HG02840 (cell line): ENCODE results near the gene SHD.
"Not testable (repeated sequence)": the region's sequence is repeated elsewhere in the genome, so short reads cannot be mapped to it uniquely, and the experiment has no call there.

Source experiments
- ATAC-seq: cut with Tn5 transposase; IDR thresholded peaks from one replicate; pipeline ENCODE4 v1.9.1; 2021; ENCODE audit warnings: mild to moderate bottlenecking, moderate library complexity, moderate number of reproducible peaks; ENCODE audit not compliant: unreplicated experiment, low FRiP score

The SHD gene

DNA sequence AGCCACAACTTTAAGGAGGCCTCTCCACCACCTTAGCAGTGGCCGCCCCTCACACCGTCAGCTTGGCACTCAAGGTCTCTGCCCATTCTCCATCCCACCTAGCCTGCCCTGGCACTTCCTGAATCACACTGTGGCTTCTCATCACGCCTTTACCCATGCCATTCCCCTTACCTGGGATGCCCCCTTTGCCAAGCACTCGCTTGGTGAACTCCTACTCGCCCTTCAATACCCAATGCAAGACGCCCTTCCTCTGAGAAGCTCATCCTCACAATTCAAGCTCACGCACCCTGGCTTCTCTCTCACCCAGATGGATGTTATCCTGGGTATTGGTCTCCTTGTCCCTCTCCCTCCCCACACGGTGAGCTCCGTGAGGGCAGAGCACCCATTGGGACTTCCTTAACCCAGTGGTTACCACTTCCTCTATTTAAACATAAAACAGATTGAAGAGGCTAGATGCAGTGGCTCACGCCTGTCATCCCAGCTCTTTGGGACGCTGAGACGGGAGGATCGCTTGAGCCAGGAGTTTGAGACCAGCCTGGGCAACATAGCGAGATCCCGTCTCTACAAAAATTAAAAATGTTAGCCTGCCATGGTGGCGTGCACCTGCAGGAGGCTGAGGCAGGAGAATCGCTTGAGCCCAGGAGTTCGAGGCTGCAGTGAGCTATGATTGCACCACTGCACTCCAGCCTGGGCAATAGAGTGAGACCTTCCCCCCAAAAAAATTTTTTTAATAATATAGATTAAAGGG is 12.6 kb upstream of the SHD start:
- ATAC-seq, result no peak

- no peak for ATAC-seq
Observed at GRCh38 chr19:4267101-4267900, 11.8 kb upstream of the SHD start.

DNA sequence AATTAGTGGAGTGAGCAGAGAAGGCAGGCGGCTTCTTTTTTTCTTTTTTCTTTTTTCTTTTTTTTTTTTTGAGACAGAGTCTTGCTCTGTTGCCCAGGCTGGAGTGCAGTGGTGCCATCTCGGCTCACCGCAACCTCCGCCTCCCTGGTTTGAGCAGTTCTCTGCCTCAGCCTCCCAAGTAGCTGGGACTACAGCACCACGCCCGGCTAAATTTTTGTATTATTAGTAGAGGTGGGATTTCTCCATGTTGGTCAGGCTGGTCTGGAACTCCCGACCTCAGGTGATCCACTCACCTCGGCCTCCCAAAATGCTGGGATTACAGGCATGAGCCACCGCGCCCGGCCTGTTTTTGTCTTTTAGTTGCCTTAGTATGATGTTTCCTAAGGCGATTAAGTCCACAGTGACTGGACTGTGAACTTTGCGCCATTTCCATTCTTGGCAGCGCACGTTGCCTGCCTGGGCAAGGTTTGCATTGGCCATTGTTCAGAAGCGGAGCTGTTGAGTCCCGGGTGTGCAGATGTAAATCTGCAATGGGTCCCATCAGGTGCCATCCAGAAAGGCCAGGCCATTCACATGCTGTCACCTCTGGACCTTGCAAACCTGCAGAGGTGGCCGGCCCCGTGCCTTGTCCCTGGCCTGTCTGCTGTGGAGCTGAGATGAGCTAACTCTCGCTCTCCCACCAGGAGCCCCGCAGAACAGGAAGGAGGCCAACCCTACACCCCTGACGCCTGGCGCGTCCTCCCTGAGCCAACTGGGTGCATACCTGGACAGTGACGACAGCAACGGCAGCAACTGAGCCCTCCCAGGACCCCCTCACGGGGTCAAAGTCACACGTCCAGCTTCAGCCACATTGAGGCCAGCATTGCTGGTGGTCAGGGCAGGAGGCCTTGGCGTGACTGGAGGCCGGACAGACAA is 10.9 kb upstream of the SHD start:
- ATAC-seq, result no peak

DNA sequence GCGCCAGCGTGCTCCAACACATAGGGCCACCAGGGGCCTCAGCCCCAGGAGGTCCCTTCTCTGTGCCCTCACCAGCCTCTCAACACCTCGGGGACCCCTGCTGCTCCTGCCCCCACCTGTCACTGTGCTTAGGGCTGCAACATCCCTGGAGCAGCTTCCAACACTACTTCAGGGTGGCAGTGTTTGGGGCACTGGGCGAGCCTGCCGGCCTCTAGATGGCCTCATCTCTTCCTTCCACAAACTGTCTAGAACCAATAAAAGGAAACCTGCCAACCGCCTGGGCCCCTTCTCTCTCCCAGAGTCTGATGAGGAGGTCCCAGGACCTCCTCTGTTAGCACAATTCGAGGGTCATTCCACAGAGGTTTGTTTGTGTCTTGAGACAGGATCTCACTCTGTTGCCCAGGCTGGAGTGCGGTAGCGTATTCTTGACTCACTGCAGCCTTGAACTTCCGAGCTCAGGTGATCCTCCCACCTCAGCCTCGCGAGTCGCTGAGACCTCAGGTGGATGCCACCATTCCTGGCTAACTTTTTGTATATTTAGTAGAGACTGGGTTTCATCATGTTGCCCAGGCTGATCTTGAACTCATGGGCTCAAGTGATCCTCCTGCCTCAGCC is 10.1 kb upstream of the SHD start:
- ATAC-seq, result no peak

DNA sequence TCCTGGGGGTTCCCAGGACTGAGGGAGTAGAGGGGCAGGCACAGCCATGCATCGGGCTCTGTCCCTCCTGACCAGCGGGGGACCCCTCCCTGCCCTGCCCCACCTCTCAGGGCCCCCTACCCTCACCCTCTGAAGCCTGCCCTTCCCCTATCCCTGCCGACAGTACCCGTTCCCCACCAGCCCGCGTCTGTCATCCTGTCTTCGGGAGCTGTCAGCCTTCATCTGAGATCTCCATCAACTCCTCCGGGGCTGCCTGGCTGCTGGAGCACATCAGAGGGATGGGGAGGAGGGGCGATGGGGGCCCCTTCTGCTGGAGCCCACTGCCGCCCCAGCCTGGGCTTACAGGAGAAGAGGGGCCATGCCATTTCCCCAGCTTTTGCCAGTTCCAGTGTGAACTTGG is 6.2 kb upstream of the SHD start:
- no peak for ATAC-seq

GRCh38 chr19:4274321-4274686 is 4.8 kb upstream of the SHD start:
- not testable (repeated sequence) for ATAC-seq

GRCh38 chr19:4277191-4277696 is 1.8 kb upstream of the SHD start:
- ATAC-seq, result no peak

DNA sequence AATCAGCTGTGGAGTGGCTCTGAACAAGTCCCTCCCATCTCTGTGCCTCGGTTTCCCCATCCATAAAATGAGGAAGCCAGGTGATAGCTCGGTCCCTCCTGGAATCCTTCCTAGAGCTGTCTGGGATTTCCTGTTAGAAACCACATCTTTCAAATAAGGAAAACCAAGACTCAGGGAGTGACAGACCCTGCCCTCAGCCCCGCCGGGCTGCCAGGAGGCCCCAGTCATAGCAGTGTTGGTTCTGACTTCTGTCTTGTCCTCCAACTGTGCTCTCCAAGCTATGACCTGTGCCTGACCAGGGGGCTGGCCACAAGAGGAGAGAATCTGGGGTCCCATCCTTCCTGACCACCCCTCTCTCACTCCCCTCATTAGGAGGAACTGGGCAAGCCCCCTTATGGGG is 1.1 kb upstream of the SHD start:
- ATAC-seq, result no peak

GRCh38 chr19:4279267-4279529 is 132 bp downstream of the SHD start:
- no peak for ATAC-seq

DNA sequence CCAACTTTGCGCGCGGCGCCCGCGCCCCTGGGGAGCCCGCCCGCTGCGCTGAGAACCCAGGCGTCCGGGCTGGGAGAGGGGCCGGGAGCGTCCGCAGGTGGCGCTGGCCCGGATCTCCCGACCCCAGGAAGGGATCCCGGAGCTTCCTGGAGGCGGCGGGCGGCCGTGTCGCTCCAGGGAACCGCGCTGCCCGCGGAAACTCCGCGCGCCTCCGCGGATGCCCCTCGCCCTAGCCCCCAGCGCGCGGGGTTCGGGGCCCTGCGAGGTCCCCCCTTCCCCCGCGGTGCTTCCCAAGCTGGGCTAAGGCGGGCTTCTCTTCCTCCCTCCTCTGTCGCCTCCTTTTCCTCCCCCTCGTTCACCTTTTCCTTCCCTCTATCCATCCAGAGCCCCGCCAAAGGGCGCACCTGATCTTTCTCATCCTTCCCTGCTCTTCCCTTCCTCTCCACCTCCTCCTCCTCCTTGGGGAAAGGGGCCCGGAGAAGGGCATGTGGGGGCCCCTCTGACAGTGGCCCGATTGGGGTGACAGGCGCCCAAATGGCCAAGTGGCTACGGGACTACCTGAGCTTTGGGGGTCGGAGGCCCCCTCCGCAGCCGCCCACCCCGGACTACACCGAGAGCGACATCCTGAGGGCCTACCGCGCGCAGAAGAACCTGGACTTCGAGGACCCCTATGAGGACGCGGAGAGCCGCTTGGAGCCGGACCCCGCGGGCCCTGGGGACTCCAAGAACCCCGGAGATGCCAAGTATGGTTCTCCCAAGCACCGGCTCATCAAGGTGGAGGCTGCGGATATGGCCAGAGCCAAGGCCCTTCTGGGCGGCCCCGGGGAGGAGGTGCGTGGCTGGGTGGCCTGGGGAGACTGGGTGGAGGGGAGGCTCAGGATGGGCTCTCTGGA is 710 bp downstream of the SHD start:
- no peak for ATAC-seq

DNA sequence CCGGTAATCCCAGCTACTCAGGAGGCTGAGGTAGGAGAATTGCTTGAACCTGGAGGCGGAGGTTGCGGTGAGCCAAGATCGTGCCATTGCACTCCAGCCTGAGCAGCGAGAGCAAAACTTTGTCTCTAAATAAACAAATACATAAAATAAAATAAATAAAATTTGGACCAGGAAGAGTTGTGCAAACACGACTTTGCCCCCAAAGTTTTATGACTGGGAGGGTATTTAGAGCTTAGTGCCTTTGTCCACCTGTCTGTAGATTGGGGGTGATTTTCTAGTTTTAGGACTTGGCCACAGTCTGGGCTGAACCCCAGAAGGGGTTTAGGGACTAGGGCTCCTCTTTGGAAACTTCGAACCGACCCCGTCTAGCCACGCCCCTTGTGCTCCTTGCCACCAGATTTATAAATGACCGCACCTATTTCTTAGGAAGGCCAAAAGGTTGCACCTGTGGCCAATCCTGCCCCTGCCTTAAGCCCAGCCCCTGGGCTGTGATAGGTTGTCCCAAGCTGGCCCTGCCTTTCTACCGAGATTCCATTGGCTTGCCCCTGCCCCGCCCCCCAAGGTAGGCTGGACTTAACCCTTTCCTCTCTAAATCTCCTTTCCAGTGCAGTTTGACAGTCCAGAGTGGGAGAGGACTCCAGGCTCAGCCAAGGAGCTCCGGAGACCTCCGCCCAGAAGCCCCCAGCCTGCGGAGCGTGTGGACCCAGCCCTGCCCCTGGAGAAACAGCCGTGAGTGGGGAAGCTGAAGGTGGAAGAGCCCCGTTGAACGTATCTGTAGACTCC is 5.3 kb downstream of the SHD start:
- ATAC-seq, result no peak

DNA sequence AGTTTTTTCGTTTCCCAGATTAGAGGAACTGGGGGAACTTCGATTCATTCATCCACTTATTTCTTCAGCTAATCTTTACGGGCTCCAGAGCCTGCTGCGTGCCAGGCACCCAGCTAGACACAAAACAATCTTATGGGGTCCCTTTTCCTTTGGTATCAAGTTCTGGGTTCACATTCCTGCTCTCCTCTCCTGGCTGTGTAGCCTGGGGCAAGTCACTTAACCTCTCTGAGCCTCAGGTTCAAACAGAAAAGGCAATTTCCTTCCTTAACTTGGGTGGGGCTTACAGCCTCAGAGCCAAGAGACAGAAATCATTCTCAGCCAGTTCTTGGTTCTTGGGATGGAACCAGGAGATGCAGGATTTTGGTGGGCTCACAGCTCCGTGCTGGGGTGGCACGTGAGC is 5.9 kb downstream of the SHD start:
- no peak for ATAC-seq

DNA sequence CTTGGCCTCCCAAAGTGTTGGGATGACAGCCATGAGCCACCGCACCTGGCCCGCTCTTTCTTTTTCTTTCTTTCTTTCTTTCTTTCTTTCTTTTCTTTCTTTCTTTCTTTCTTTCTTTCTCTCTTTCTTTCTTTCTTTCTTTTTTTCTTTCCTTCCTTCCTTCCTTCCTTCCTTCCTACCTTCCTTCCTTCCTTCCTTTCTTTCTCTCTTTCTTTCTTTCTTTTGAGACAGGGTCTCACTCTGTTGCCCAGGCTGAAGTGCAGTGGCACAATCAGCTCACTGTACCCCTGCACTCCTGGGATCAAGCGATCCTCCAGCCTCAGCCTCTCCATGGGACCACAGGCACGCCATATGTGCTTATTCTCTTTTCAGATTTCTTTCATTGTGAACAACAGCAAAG is 7.1 kb downstream of the SHD start:
- ATAC-seq, result not testable (repeated sequence)

GRCh38 chr19:4288091-4288777 is 9.2 kb downstream of the SHD start:
- ATAC-seq, result no peak

- ATAC-seq, result no peak
Observed at GRCh38 chr19:4291184-4291732, 12.2 kb downstream of the SHD start.

- no peak for ATAC-seq
Observed at GRCh38 chr19:4292515-4292914, 13.4 kb downstream of the SHD start.

GRCh38 chr19:4294389-4294788 is 15.3 kb downstream of the SHD start:
- ATAC-seq, result no peak
